ENCODE data around the gene POU6F2.

- no peak for TF ChIP-seq CTCF (IDR thresholded peaks at IDR 0.05)
- TF ChIP-seq POLR2A (IDR thresholded peaks at IDR 0.05), result no peak
These were observed 456.3 kb downstream of the POU6F2 start for GRCh38 chr7:39434012-39434411.
